NT2/D1 (cell line): Measurements from ENCODE around the gene RUNX1.

Experiments
- SUZ12 ChIP-seq: IDR thresholded peaks from 2 replicates; pipeline ENCODE4 v1.6.1; 2011; ENCODE audit not compliant: insufficient read length, insufficient read depth; ENCODE audit errors: extremely low read depth
- YY1 ChIP-seq: IDR thresholded peaks from 2 replicates; pipeline ENCODE4 v1.6.1; 2011; ENCODE audit not compliant: insufficient read length, insufficient read depth
- ZNF274 ChIP-seq: IDR thresholded peaks from 2 replicates; pipeline ENCODE4 v1.6.1; 2011; ENCODE audit warnings: mild to moderate bottlenecking, low read depth, low read length

GRCh38 chr21:34928637-34929036 is 120.5 kb downstream of the RUNX1 start:
- TF ChIP-seq SUZ12 (no peak), YY1 (no peak), ZNF274 (no peak)
